ENCODE measurements around the gene ZNRF1. TPM values are rescaled to one million over a fixed set of nuclear protein-coding genes. Genes with fewer than 3 reads are reported as not detected.
"Not testable (repeated sequence)": the region's sequence is repeated elsewhere in the genome, so short reads cannot be mapped to it uniquely, and the experiment has no call there.

ZNRF1 gene
- total and polyA plus RNA-seq, 9 donors = 15.2 to 47.0 (median 45.2) TPM

- 65% methylated on average over 4 of the region's 6 CpGs for WGBS (ENCODE audit: insufficient coverage)
- H3K4me3 ChIP-seq (ENCODE audit: low read length) = no peak overlapping the region
- H3K9me3 ChIP-seq (replicated peaks; ENCODE audit: control insufficient read depth, low read depth, low read length) = peaks cover 4% of the 10 kb centered on the region
- no peaks in the 10 kb centered on the region for H3K27me3 ChIP-seq (ENCODE audit: control insufficient read depth, insufficient read depth, low read length)
- no peaks in the 10 kb centered on the region for H3K36me3 ChIP-seq (ENCODE audit: control insufficient read depth, insufficient read depth, low read length)
- H3K4me1 ChIP-seq (ENCODE audit: control insufficient read depth, insufficient read depth, low read length) = peaks cover 5% of the 10 kb centered on the region
- H3K27ac ChIP-seq (ENCODE audit: low read length) = no peak overlapping the region
- no peak for DNase-seq
Measured at GRCh38 chr16:75118943-75119539, 120.2 kb downstream of the ZNRF1 start.

- H3K9me3 ChIP-seq (replicated peaks; ENCODE audit: control insufficient read depth, low read depth, low read length) = peaks cover 4% of the 10 kb centered on the region
- no peaks in the 10 kb centered on the region for H3K27me3 ChIP-seq (ENCODE audit: control insufficient read depth, insufficient read depth, low read length)
- no CpG with 5 or more reads among the region's 4 CpGs for WGBS (ENCODE audit: insufficient coverage)
Measured at GRCh38 chr16:75120253-75120652, 121.4 kb downstream of the ZNRF1 start.

GRCh38 chr16:75121949-75122568, 123.2 kb downstream of the ZNRF1 start:
- H3K4me3 ChIP-seq (ENCODE audit: low read length) = no peak overlapping the region
- H3K4me1 ChIP-seq (ENCODE audit: control insufficient read depth, insufficient read depth, low read length) = no peaks in the 10 kb centered on the region
- peaks cover 4% of the 10 kb centered on the region for H3K9me3 ChIP-seq (replicated peaks; ENCODE audit: control insufficient read depth, low read depth, low read length)
- no peaks in the 10 kb centered on the region for H3K36me3 ChIP-seq (ENCODE audit: control insufficient read depth, insufficient read depth, low read length)
- no peak overlapping the region for H3K27ac ChIP-seq (ENCODE audit: low read length)
- no peak for DNase-seq
- H3K27me3 ChIP-seq (ENCODE audit: control insufficient read depth, insufficient read depth, low read length) = no peaks in the 10 kb centered on the region
- WGBS (ENCODE audit: insufficient coverage) = 100% methylated on average over 5 of the region's 6 CpGs

More at GRCh38 chr16:75120253-75120652, 121.4 kb downstream of the ZNRF1 start:
- H3K4me1 ChIP-seq (ENCODE audit: control insufficient read depth, insufficient read depth, low read length) = peaks cover 5% of the 10 kb centered on the region
- no peak overlapping the region for H3K4me3 ChIP-seq (ENCODE audit: low read length)
- no peak overlapping the region for H3K27ac ChIP-seq (ENCODE audit: low read length)
- H3K36me3 ChIP-seq (ENCODE audit: control insufficient read depth, insufficient read depth, low read length) = no peaks in the 10 kb centered on the region
- no peak for DNase-seq

GRCh38 chr16:75122609-75123008, 123.8 kb downstream of the ZNRF1 start:
- no peaks in the 10 kb centered on the region for H3K27me3 ChIP-seq (ENCODE audit: control insufficient read depth, insufficient read depth, low read length)
- no peak overlapping the region for H3K27ac ChIP-seq (ENCODE audit: low read length)
- no peak overlapping the region for H3K4me3 ChIP-seq (ENCODE audit: low read length)
- no peak for DNase-seq
- peaks cover 4% of the 10 kb centered on the region for H3K9me3 ChIP-seq (replicated peaks; ENCODE audit: control insufficient read depth, low read depth, low read length)
- H3K4me1 ChIP-seq (ENCODE audit: control insufficient read depth, insufficient read depth, low read length) = no peaks in the 10 kb centered on the region
- no peaks in the 10 kb centered on the region for H3K36me3 ChIP-seq (ENCODE audit: control insufficient read depth, insufficient read depth, low read length)
- no CpG with 5 or more reads among the region's 1 CpG for WGBS (ENCODE audit: insufficient coverage)

- H3K4me1 ChIP-seq (ENCODE audit: control insufficient read depth, insufficient read depth, low read length) = no peaks in the 10 kb centered on the region
- no CpG with 5 or more reads among the region's 4 CpGs for WGBS (ENCODE audit: insufficient coverage)
- H3K27ac ChIP-seq (ENCODE audit: low read length) = no peak overlapping the region
- no peaks in the 10 kb centered on the region for H3K27me3 ChIP-seq (ENCODE audit: control insufficient read depth, insufficient read depth, low read length)
- H3K36me3 ChIP-seq (ENCODE audit: control insufficient read depth, insufficient read depth, low read length) = no peaks in the 10 kb centered on the region
- DNase-seq = no peak
- H3K9me3 ChIP-seq (replicated peaks; ENCODE audit: control insufficient read depth, low read depth, low read length) = no peaks in the 10 kb centered on the region
- H3K4me3 ChIP-seq (ENCODE audit: low read length) = no peak overlapping the region
Measured at GRCh38 chr16:75127713-75128415, 129.0 kb downstream of the ZNRF1 start.

- H3K9me3 ChIP-seq (replicated peaks; ENCODE audit: control insufficient read depth, low read depth, low read length); H3K4me1 ChIP-seq (ENCODE audit: control insufficient read depth, insufficient read depth, low read length); DNase-seq; H3K27me3 ChIP-seq (ENCODE audit: control insufficient read depth, insufficient read depth, low read length); H3K36me3 ChIP-seq (ENCODE audit: control insufficient read depth, insufficient read depth, low read length); H3K27ac ChIP-seq (ENCODE audit: low read length); H3K4me3 ChIP-seq (ENCODE audit: low read length): not testable (repeated sequence)
- 80% methylated on average over 1 of the region's 5 CpGs for WGBS (ENCODE audit: insufficient coverage)
Measured at GRCh38 chr16:75129421-75130149, 130.8 kb downstream of the ZNRF1 start.

- no peak for DNase-seq
- no peaks in the 10 kb centered on the region for H3K4me1 ChIP-seq (ENCODE audit: control insufficient read depth, insufficient read depth, low read length)
- no peaks in the 10 kb centered on the region for H3K9me3 ChIP-seq (replicated peaks; ENCODE audit: control insufficient read depth, low read depth, low read length)
- 98% methylated on average over 5 of the region's 9 CpGs for WGBS (ENCODE audit: insufficient coverage)
- no peaks in the 10 kb centered on the region for H3K27me3 ChIP-seq (ENCODE audit: control insufficient read depth, insufficient read depth, low read length)
- no peak overlapping the region for H3K4me3 ChIP-seq (ENCODE audit: low read length)
- H3K36me3 ChIP-seq (ENCODE audit: control insufficient read depth, insufficient read depth, low read length) = no peaks in the 10 kb centered on the region
- H3K27ac ChIP-seq (ENCODE audit: low read length) = no peak overlapping the region
Measured at GRCh38 chr16:75130150-75130771, 131.4 kb downstream of the ZNRF1 start.

- WGBS (ENCODE audit: insufficient coverage) = 51% methylated on average over 4 of the region's 7 CpGs
- Histone ChIP-seq H3K9me3 (replicated peaks; ENCODE audit: control insufficient read depth, low read depth, low read length) (no peaks in the 10 kb centered on the region), H3K4me3 (ENCODE audit: low read length) (no peak overlapping the region), H3K4me1 (ENCODE audit: control insufficient read depth, insufficient read depth, low read length) (no peaks in the 10 kb centered on the region), H3K27ac (ENCODE audit: low read length) (no peak overlapping the region), H3K27me3 (ENCODE audit: control insufficient read depth, insufficient read depth, low read length) (no peaks in the 10 kb centered on the region), H3K36me3 (ENCODE audit: control insufficient read depth, insufficient read depth, low read length) (no peaks in the 10 kb centered on the region)
- DNase-seq = no peak
Measured at GRCh38 chr16:75131081-75131480, 132.3 kb downstream of the ZNRF1 start.

- H3K4me1 ChIP-seq (ENCODE audit: control insufficient read depth, insufficient read depth, low read length) = no peaks in the 10 kb centered on the region
- no peaks in the 10 kb centered on the region for H3K9me3 ChIP-seq (replicated peaks; ENCODE audit: control insufficient read depth, low read depth, low read length)
- WGBS (ENCODE audit: insufficient coverage) = no CpG with 5 or more reads among the region's 8 CpGs
- H3K27me3 ChIP-seq (ENCODE audit: control insufficient read depth, insufficient read depth, low read length) = no peaks in the 10 kb centered on the region
- H3K4me3 ChIP-seq (ENCODE audit: low read length) = no peak overlapping the region
- no peak for DNase-seq
- no peaks in the 10 kb centered on the region for H3K36me3 ChIP-seq (ENCODE audit: control insufficient read depth, insufficient read depth, low read length)
- H3K27ac ChIP-seq (ENCODE audit: low read length) = no peak overlapping the region
Measured at GRCh38 chr16:75138233-75138632, 139.4 kb downstream of the ZNRF1 start.

GRCh38 chr16:75138636-75139035, 139.8 kb downstream of the ZNRF1 start:
- H3K4me1 ChIP-seq (ENCODE audit: control insufficient read depth, insufficient read depth, low read length) = no peaks in the 10 kb centered on the region
- no peaks in the 10 kb centered on the region for H3K9me3 ChIP-seq (replicated peaks; ENCODE audit: control insufficient read depth, low read depth, low read length)
- no peaks in the 10 kb centered on the region for H3K36me3 ChIP-seq (ENCODE audit: control insufficient read depth, insufficient read depth, low read length)
- WGBS (ENCODE audit: insufficient coverage) = 42% methylated on average over 8 of the region's 9 CpGs
- H3K27me3 ChIP-seq (ENCODE audit: control insufficient read depth, insufficient read depth, low read length) = no peaks in the 10 kb centered on the region
- no peak overlapping the region for H3K4me3 ChIP-seq (ENCODE audit: low read length)
- no peak overlapping the region for H3K27ac ChIP-seq (ENCODE audit: low read length)
- DNase-seq = no peak

Measured in muscle of leg (tissue), 11 donors.